Retina (tissue), 1 donor: ENCODE data around the gene AMPD3.

Source experiments
- DNase-seq: peaks from one replicate; pipeline ENCODE4 v3.0.0-alpha.2; 2016

The AMPD3 gene

DNA sequence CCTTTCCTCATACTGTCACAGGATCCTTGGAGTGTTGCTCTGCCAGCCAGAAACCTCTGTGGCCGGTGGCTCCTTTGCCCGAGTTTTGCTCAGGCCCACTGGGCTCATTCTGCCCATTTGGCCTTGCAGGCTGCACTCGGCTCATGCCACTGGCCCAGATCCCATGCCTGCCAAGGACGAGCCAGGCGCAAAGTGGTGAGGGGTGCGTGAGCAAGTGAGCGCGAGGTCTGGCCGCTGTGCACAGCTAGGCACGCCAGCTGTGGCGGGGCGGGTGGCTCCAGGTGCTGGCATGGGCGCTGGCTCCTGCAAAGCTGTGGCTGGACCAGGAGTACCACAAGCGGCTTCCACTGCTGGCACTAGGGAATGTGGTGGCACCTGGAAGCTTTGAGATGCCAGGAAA, 88.7 kb downstream of the AMPD3 start:
- DNase-seq = no peak

DNA sequence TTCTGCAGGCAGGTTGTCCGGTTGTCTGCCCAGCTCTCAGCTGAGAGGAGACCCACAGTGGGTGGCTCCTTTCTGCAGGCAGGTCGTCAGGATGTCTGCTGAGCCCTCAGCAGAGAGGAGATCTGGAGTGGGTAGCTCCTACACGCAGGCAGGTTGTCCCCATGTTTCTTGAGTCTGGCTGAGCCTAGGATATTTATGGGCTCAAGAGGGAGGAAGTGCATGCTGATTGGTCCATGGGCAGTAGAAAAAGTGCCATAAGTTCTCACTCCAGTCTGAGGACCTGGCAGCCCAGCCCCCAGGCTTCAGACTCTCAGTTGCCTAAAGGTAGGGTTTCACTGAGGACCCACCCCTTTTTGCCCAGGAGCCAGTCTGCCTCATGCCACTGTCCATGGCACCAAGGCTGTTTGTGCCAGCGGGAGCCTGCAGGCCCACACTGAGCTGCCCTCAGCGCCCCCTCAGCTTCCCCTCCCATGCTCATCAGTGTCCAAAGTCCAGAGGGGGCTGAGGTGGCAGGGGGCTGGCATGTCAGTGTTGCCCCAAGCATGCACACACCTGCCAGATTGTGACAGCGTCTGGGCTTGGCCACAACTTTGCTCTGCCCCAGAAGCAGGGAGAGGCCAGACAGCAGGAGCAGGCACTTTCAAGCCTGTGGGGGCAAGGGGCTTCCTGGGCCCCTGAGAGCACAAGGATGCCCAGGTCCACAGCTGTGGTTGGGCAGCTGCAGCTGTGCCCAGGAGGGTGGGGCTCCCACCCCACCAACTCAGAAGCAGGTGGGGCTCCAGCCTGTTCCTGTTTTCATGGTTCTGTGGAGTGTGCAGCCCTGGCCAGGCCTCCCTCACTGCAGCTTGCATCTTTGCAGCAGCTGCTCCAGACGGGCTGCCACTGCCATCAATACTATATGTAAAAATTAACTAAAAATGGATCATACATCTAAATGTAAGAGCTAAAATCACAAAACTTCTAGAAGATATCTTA, 89.7 kb downstream of the AMPD3 start:
- DNase-seq = no peak

DNA sequence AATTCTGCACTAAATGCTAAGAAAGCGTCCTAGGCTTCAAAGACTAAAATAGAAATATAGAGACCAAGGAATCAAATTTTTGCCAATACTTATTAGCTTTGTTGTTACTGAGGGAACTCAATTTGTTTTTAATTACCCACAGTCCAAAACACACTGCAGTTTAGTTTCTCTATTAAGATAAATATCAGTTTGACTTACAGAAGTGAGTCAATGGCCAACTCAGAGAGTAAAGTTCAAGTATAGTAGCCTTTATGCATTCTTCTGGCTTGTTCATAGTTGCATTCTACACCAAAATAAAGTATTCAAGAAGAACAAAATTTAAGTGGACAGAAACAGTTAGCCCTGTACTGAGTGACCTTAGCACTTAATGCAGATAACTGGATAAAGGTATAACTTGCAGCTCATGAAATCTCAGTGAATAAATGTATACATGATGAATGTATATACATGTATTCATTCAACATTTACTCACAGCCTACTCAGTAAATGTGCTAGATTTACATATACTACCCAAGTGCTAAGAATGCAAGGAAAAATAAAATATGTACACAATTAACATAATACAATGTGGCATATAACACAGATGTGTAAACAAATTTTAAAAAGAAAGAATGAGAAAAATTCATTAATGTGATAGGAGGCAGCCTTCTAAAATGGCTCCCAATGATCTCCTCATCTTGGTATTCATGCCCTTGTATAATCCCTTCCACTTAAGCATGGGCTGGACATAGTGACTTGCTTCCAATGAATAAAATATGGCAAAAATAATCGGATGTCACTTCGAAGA, 95.6 kb downstream of the AMPD3 start:
- no peak for DNase-seq

DNA sequence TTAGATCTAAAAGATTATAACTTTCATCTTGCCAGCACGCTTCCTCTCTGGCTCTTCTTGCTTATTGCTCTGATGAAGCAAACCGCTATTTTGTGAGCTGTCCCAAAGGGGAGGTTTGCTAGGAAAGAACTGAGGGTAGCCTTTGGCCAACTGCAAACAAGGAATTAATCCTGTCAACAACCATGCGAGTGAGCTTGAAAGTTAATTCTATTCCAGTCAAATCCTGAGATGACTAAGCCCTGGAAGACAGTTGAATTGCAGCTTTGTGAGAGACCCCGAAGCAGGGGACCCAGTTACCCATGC, 96.2 kb downstream of the AMPD3 start:
- no peak for DNase-seq

DNA sequence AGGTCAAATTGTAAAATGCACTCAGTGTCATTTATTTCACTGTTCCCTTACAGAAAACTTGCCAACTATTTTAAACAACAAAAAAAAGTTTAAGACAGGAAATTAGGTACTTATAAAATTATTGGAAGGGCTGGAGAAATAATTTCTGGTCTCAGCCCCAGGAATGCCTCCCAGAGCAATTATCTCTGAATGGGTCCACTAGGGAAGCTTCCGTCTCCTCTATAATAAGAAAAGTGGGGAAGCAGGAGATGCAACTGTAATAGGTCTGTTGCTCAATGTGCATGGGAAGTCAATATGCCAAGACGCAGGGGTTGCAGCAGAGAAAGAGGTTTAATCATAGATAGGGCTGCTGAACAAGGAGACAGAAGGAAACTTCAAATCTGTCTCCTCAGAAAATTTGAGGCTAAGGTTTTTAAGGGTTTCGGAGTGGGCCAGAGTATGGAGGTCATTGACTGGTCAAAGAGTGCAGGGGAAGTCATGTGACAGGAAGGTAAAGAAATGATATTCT, 96.8 kb downstream of the AMPD3 start:
- DNase-seq = no peak

DNA sequence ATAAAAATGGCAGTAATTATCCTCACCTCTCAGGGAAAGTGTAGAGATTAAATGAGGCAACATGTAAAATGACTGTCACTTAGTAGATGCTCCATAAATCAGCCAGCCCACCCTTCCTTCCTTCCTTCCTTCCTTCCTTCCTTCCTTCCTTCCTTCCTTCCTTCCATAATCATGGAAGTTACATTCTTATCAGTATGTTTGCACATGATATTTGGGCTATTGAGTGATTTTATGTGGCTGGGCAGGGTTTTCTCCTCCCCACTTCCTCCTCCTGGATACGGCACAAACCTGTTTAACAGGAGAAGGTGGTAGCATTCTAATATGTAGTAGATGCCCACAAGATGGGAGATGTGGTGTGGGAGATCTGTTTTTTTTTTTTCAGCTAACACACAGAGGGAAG, 101.5 kb downstream of the AMPD3 start:
- no peak for DNase-seq
